GM18907 (cell line): ENCODE measurements around the gene SVIP.
A peak's percentile ranks its signal among the peaks of the same experiment; 100 is the strongest.

ENCODE experiments used
- ATAC-seq: cut with Tn5 transposase; IDR thresholded peaks from one replicate; pipeline ENCODE4 v1.9.1; 2021; ENCODE audit warnings: mild to moderate bottlenecking, moderate library complexity; ENCODE audit not compliant: unreplicated experiment

Gene SVIP

GRCh38 chr11:22795914-22796313 lies 33.7 kb downstream of the SVIP start:
- ATAC-seq: no peak

- ATAC-seq: peak; percentile 59
These were observed 37.1 kb downstream of the SVIP start for GRCh38 chr11:22792497-22792896.

GRCh38 chr11:22787551-22788162 lies 41.9 kb downstream of the SVIP start:
- peak; percentile 57 for ATAC-seq

- no peak for ATAC-seq
These were observed 42.5 kb downstream of the SVIP start for GRCh38 chr11:22787055-22787454.

GRCh38 chr11:22786475-22786874 lies 43.1 kb downstream of the SVIP start:
- ATAC-seq: peak; percentile 83

- no peak for ATAC-seq
These were observed 44.4 kb downstream of the SVIP start for GRCh38 chr11:22785251-22785650.

- peak; percentile 95 for ATAC-seq
These were observed 48.5 kb downstream of the SVIP start for GRCh38 chr11:22780952-22781593.

- ATAC-seq: no peak
These were observed 49.8 kb downstream of the SVIP start for GRCh38 chr11:22779850-22780249.

- ATAC-seq: no peak
These were observed 51.0 kb downstream of the SVIP start for GRCh38 chr11:22778642-22779041.

GRCh38 chr11:22775248-22775647 lies 54.4 kb downstream of the SVIP start:
- ATAC-seq: no peak

GRCh38 chr11:22774716-22775115 lies 54.9 kb downstream of the SVIP start:
- ATAC-seq: peak; percentile 68

- ATAC-seq: no peak
These were observed 60.5 kb downstream of the SVIP start for GRCh38 chr11:22769081-22769480.
